HG03196 (cell line): ENCODE results near the gene HIPK2.

ENCODE experiments used
- ATAC-seq: cut with Tn5 transposase; IDR thresholded peaks from one replicate; pipeline ENCODE4 v1.9.1; 2021; ENCODE audit not compliant: unreplicated experiment

Gene HIPK2

DNA sequence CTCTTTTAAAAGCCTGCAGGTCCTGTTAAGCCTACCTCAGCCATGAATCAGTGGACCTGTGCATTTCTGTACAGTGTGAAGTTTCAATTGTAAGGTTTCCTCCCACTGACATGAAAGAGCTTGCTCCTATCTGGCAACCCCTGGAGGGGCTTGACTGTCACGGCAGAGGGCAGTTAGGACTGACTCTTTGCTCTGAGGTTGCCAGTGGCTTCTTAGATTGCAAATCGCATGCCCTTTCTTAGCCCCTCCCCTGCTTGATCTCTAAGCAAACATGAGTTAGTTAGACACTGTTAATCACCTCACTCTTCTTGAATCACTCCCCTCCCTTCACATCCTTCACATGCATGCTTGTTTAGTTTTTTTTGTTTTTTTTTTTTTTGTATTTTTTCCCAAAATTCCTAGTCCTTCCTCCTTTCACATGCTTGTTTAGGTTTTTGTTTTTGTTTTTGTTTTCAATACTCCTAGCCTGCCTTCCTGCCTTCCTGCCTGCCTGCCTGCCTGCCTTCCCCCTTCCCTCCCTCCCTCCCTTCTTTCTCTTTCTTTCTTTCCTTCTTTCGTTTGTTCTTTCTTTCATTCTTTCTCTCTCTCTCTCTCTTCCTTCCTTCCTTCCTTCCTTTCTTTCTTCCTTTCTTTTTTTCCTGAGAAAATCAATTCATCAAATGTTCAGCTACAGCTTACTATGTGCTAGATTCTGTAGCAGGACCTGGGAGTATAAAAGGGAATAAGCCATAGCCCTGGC lies 6.0 kb upstream of the HIPK2 start:
- ATAC-seq: no peak

- no peak for ATAC-seq
These were observed 5.1 kb upstream of the HIPK2 start for GRCh38 chr7:139782932-139783331.

DNA sequence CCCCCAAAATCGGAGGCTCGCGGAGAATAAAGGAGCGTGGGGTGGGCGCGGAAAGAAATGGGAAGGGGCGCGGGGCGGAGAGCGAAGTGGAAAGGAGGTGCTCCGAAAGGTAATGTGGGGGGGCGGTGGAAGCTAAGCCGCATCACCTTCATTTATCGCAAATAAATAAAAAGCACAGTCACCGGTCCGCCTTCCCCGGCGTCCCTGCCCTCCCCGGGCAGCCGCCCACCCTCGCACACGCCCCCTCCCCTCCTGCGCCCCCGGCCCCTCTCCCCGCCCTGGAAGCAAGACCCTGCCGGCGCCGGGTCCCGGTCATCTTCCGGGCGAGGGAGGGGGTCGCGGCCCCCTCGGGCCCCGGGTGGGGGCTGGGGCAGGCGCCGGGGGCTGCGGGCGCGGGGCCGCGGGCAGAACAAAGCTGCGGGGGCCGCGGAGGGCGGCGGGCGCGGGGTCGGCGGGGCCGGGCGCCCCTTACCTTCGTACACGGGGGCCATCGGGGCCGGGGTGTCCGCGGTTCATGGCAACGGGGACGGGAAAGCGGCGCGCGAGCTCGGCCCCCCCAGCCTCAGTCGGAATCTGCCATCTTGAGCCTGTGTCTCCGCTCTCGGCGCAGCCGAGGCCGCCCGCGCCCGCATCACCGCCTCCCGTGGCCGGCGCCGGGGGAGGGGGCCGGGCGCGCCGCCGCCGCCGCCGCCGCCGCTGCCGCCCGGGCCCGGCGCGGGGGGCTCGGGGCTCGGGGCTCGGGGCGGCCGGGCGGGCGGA lies 486 bp downstream of the HIPK2 start:
- no peak for ATAC-seq

- ATAC-seq: no peak
These were observed 1.2 kb downstream of the HIPK2 start for GRCh38 chr7:139776486-139777132.

- peak; percentile 36 for ATAC-seq
These were observed 1.9 kb downstream of the HIPK2 start for GRCh38 chr7:139775829-139776266.

DNA sequence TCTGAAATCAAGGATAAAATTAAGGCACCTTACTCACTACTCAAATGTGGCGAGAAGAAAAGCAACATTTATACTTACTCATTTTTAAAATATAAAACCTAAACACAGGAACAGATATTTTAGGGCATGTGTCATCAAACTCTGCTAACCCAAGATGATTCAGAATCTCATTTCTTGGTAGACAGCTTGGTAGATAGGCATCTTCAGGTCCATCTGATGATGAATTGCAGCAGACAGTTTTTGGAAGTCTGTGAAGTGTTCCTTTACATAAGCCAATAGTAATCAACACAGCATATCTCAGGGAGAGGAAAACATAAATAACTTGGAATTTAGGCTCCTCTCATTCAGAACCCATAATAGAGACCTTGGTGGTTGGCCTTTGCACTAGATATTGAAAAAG lies 3.4 kb downstream of the HIPK2 start:
- ATAC-seq: no peak

DNA sequence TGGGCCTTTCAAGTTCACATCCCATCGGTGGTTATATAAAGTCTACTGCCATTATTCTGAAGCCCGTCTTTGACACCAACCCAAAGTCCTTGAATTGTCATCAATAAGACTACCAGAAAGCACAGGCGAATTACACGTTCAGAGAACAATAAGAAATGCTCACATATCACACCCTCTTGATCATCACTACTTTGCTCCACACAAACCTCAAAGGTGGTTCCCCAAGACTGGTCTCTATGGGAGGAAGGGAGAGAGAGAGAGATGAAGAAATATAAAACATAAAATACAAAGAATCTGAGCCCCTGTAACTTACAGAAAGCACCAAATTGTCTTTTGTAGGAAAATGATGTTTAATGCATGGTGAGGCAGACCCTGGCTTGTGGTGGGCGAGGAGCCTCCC lies 4.4 kb downstream of the HIPK2 start:
- ATAC-seq: no peak

- ATAC-seq: no peak
These were observed 4.9 kb downstream of the HIPK2 start for GRCh38 chr7:139772873-139773272.

- no peak for ATAC-seq
These were observed 5.7 kb downstream of the HIPK2 start for GRCh38 chr7:139772115-139772514.

DNA sequence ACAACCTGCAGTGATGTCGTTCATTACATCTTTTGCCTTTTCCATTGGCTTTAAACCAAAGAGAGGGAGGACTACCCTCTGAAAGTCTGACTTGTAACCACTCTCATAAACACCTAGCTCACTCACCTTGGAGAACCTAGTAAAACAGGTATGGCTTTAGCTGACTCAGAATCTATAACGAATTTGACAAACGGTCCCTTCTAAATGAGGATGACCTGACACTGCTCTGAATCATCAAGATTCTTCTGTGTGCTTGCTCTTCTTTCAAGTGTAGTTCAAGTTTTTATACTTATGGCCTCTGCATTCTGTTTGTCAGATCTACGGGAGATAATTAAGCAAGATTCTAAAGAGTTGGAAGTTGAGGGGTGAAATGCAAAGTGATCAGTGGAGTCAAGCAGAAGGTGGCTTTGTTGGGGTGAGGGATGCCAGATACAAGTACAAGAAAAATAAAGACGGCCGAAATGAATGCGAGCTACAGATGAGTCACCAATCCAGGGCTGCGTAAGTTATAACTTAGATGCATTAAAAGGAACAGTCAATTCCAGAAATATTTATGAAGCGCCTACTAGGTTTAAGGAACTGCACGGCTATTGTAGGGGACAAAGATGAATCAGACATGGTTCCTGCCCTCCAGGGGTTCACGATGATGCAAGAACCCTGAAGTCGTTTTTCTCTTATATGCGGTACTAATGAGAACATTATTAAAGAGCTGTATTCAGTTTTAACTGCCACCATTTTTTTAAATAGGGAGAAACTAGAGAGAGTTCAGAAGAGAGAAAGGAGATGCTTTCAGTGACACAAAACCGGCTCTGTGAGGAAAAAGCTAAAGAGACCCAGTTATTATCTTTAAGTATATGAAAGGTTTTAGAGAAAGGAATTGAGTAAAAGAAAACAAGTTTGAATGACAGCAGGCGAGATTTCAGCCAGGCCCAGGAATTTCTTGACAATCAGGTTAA lies 6.5 kb downstream of the HIPK2 start:
- no peak for ATAC-seq

DNA sequence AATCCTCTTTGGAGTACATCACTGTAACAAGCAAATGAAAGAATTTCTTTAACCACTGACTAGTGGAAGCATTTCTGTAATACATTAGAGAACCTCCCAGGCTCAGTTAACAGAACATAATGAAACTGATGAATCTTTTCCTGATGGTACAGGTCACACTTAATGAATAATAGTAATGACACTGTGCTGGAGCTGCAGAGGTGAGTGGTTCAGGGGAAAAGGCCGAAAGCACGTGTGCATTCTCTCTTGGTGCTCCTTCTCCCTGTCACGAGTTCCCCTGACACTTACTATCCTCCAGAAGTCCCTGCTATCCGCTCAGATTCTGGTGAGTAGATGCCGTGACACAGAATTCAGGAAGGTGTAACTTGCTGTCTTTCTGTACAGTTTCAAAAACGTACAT lies 8.0 kb downstream of the HIPK2 start:
- ATAC-seq: no peak

DNA sequence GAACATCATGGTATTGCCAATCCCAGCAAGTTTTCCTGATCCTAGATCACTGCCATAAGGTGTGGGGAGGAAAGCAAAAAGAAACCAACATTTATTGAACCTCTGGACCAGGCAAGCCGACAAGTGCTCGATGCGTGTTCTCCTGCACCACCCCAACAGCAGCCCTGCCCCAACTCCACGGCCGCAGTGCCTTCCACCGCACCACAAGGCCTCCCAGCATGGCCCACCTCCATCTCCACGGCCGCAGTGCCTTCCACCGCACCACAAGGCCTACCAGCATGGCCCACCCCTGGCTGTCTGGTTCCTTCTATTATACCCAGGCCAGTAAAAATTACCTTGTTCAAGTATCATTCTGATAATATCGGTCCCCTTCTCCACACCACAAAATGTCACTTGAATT lies 8.7 kb downstream of the HIPK2 start:
- ATAC-seq: no peak

GRCh38 chr7:139768249-139768824 lies 9.5 kb downstream of the HIPK2 start:
- ATAC-seq: no peak

- ATAC-seq: peak; percentile 77
These were observed 10.2 kb downstream of the HIPK2 start for GRCh38 chr7:139767561-139767982.

GRCh38 chr7:139765143-139765542 lies 12.7 kb downstream of the HIPK2 start:
- no peak for ATAC-seq

DNA sequence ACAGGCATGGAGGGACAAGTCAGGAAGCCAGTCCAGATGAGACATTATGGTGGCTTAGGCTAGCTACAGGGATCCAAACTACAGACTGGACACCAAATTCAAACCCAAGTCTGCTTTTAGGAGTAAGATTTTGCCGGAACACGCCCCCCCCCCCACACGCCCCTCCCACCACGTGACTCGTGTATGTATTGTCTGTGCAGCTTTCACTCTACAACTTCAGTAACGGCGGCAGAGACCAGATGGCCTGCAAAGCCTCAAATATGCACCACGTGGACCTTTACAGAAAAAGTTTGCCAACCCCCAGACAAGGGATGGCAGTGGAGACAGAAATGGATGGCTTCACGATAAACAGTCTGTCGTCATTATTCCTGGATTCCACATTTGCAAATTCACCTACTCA lies 14.5 kb downstream of the HIPK2 start:
- ATAC-seq: no peak

GRCh38 chr7:139762886-139763285 lies 14.9 kb downstream of the HIPK2 start:
- ATAC-seq: no peak

- no peak for ATAC-seq
These were observed 19.4 kb downstream of the HIPK2 start for GRCh38 chr7:139758388-139758787.

GRCh38 chr7:139757968-139758367 lies 19.8 kb downstream of the HIPK2 start:
- no peak for ATAC-seq

DNA sequence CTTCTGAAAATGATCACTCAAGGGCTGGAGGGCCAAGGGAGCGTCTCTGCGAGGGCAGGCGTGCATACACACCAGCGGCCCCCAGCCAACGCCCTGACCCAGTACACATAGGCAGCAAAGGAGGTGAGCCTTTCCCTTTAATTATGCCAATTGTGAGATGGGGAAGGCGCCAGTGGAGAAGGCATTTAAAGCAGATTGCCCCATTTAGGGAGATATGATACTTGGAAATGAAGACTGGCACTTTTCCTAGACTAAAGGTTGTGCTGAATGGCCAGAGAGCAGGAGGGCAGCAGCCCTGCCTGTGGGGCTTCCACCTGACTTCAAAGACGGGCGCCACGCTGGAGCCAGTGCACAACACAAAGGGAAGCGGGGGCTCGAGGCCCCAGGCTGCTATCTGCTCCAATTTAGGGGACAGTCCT lies 24.1 kb downstream of the HIPK2 start:
- no peak for ATAC-seq
